ENCODE data around the gene SMARCAL1. TPM values are rescaled to one million over a fixed set of nuclear protein-coding genes. Genes with fewer than 3 reads are reported as not detected.
"Not testable (repeated sequence)": the region's sequence is repeated elsewhere in the genome, so short reads cannot be mapped to it uniquely, and the experiment has no call there.

SMARCAL1 gene
- total RNA-seq, 2 donors from 2014 or later = 9.9 to 27.7 TPM

DNA sequence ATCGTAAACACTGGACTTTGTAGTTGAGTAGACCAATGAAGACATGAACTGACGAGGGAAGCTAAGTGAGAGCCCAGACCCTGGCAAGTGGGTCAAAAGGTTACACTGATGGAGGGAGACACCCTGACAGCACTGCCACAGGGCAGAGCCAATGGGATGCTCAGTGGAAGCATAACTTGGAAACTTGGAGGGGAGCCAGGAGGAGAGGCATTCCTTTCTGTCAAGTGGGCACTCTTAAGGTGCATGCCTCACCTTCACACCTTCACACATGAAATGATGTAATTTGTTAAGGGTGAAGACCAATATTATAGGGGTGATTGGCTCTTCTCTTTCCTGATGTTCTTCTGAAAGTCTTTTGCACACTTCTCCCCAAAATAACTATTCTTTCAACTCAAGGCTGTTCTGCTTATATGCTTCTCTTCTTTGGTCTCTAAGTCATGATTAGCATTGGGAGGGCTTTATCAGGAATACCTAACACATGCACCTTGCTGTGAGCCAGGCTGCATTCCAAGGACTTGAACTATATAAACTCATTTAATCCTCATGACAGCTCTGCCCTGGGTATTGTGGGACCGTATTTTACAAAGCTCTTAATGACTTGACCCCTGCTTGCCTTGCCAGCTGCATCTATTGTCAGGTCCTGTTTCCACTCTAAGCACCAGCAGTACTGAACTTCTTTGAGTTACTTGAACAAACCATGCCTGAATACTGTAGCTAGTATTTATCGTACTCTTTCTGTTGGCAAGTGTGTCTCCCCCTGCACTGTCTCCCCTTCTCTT lies 105.4 kb downstream of the SMARCAL1 start:
- H3K9me3 ChIP-seq = no peaks in the 10 kb centered on the region
- no peak for DNase-seq
- no peaks in the 10 kb centered on the region for H3K4me1 ChIP-seq
- 79 to 85% methylated on average over 4 of the region's 4 CpGs for WGBS, 2 donors
- no peak overlapping the region for H3K27ac ChIP-seq
- H3K4me3 ChIP-seq = no peak overlapping the region
- H3K27me3 ChIP-seq = no peaks in the 10 kb centered on the region
- ATAC-seq = no peak
- no peaks in the 10 kb centered on the region for H3K36me3 ChIP-seq (replicated peaks in 1 of 2; ENCODE audit: insufficient read depth in 1 of 2, low read depth in 2 of 2)
- intact Hi-C loops (cut with DNase I) = loop anchor here (5.0 kb wide), 1 partner anchor 150 kb away; no protein-coding TSS in a partner anchor
- TF ChIP-seq CTCF (IDR thresholded peaks at IDR 0.05) (no peak), POLR2A (IDR thresholded peaks at IDR 0.05) (no peak)

DNA sequence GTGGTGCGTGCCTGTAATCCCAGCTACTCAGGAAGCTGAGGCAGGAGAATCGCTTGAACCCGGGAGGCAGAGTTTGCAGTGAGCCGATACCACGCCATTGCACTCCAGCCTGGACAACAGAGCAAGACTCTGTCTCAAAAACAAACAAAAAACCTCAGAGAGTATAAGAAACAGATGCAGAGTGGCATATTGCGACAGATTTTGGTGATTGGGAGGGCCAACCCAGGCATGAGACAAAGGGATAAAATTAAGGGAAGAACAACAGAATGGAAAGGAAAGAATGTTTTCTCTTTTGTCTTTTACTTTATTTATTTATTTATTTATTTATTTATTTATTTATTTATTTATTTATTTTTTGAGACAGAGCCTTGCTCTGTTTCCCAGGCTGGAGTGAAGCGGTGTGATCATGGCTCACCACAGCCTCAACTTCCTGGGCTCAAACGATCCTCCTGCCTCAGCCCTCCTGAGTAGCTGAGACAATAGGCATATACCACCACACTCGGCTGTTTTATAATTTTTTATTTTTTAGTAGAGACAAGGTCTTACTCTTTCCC lies 106.4 kb downstream of the SMARCAL1 start:
- H3K36me3 ChIP-seq (replicated peaks in 1 of 2; ENCODE audit: insufficient read depth in 1 of 2, low read depth in 2 of 2); H3K9me3 ChIP-seq; H3K27ac ChIP-seq; ATAC-seq; H3K4me1 ChIP-seq; H3K27me3 ChIP-seq; DNase-seq; H3K4me3 ChIP-seq: not testable (repeated sequence)
- intact Hi-C loops (cut with DNase I) = loop anchor here (5.0 kb wide), 1 partner anchor 149 kb away; no protein-coding TSS in a partner anchor
- WGBS, 2 donors = 81% methylated on average over 9 of the region's 9 CpGs

DNA sequence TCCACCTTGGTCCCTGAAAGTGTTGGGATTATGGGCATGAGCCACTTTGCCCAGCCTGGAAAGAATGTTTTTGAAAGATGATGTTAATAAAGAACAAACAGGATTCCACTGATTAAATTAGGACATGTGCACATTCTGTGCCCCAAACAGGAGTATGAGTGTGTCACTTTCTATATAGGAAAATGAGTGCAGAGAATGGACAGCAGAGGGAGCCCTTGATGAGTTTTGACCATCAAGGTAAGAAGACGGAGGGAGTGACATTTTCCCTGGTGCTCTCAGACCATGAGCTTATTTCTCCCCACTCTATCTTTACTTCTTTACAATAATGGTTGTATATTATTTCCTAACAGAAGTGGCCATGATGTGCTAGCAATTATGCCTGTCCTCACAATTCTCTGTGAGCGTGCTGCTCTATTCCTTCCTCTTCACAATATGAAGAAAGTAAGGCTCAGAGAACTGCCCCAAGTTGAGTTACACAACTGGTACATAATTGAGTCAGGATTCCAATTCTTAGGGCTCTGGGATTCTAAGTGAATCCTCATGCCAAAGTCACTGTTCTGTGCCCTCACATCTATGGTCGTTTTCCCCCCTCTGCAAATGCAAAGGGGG lies 107.0 kb downstream of the SMARCAL1 start:
- DNase-seq (peak; percentile 81 to 89 (median 82)), ATAC-seq (peak; percentile 94)
- Histone ChIP-seq H3K36me3 (replicated peaks in 1 of 2; ENCODE audit: insufficient read depth in 1 of 2, low read depth in 2 of 2) (no peaks in the 10 kb centered on the region), H3K4me1 (no peaks in the 10 kb centered on the region), H3K9me3 (no peaks in the 10 kb centered on the region), H3K27ac (no peak overlapping the region), H3K27me3 (no peaks in the 10 kb centered on the region), H3K4me3 (no peak overlapping the region)
- intact Hi-C loops (cut with DNase I) = loop anchor here (5.0 kb wide), 1 partner anchor 148 kb away; no protein-coding TSS in a partner anchor
- 53 to 59% methylated on average over 3 of the region's 3 CpGs for WGBS, 2 donors
- TF ChIP-seq POLR2A (IDR thresholded peaks at IDR 0.05) = no peak
- peak; percentile 32 to 88 (median 83) for TF ChIP-seq CTCF (IDR thresholded peaks at IDR 0.05)

DNA sequence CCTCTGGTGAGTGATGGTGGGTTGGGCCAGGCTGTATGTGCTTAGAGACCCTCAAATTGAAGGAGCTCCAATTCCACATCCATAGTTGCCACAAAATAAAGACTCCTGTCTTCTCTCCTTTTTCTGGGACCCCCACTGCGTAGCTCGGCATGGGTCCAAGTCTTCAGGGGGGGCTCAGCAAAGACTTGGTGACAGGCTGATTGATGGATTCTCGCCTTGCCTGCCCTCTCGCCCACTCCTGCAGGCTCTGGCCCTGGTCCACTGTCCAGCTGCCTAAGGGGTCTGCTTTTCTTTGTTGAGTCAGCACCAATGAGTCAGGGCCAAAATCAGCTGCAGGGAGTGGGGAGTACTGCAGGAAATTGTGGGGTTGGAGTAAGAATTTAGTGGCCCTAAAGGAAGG lies 107.8 kb downstream of the SMARCAL1 start:
- DNase-seq = no peak
- H3K4me3 ChIP-seq = no peak overlapping the region
- intact Hi-C loops (cut with DNase I) = no loop called here

More for the DNA sequence above, 107.8 kb downstream of the SMARCAL1 start:
- no peak for ATAC-seq
- WGBS, 2 donors = 75 to 100% methylated on average over 1 to 4 of the region's 4 CpGs
- TF ChIP-seq POLR2A (IDR thresholded peaks at IDR 0.05) (no peak), CTCF (IDR thresholded peaks at IDR 0.05) (no peak)
- H3K9me3 ChIP-seq = no peaks in the 10 kb centered on the region
- no peaks in the 10 kb centered on the region for H3K27me3 ChIP-seq
- no peaks in the 10 kb centered on the region for H3K36me3 ChIP-seq (replicated peaks in 1 of 2; ENCODE audit: insufficient read depth in 1 of 2, low read depth in 2 of 2)
- H3K4me1 ChIP-seq = no peaks in the 10 kb centered on the region
- H3K27ac ChIP-seq = no peak overlapping the region
